GM18517 (cell line): ENCODE data around the gene PKHD1.

ENCODE experiments used
- ATAC-seq: cut with Tn5 transposase; IDR thresholded peaks from one replicate; pipeline ENCODE4 v1.9.1; 2021; ENCODE audit warnings: mild to moderate bottlenecking, moderate library complexity; ENCODE audit not compliant: unreplicated experiment

Gene PKHD1

GRCh38 chr6:51570168-51570921 is 517.1 kb downstream of the PKHD1 start:
- ATAC-seq: no peak

- ATAC-seq: no peak
Observed at GRCh38 chr6:51569594-51569993, 517.8 kb downstream of the PKHD1 start.

- no peak for ATAC-seq
Observed at GRCh38 chr6:51568771-51569170, 518.6 kb downstream of the PKHD1 start.

- ATAC-seq: no peak
Observed at GRCh38 chr6:51565472-51565871, 521.9 kb downstream of the PKHD1 start.
